GM18520 (cell line): ENCODE data around the gene RBM22.
"Not testable (repeated sequence)": the region's sequence is repeated elsewhere in the genome, so short reads cannot be mapped to it uniquely, and the experiment has no call there.

ENCODE experiments used
- ATAC-seq: cut with Tn5 transposase; IDR thresholded peaks from one replicate; pipeline ENCODE4 v1.9.1; 2021; ENCODE audit not compliant: unreplicated experiment

The RBM22 gene

DNA sequence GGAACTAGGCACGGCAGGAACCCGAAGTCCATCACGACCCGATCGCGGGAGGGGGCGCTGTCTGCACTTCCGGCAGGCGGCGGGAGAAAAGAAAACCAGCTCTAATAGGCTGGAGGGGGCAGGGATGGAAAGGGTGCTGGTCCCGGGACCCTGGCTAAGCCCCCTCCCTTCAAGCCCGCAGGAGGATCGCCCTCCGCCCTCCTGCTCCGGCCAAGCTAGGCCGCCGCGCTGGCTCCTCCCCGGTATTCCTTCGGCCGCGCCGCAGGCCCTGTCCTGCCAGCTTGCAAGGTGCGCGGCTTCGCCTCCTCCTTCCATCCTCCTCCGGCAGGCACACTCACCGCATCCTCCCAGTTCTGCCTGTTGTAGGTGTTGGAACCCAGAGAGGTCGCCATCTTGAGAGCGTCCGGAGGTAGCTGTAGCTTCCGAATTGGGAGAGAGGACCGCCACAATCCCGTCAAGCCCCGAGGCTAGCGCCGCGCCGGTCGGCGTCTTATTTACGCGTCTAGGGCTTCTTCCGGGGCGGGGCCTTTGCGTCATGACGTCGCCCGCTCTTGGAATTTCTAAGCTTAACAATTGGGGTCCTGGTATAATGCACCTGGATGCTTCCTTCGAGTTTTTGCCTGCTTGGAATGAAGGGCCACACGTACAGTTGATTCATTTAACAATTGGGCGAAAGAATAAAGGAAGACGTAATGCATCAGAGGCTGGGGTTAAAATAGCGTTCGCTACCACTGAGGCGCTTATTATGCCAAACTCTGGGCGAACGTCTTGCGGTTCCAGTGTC lies at the start of gene RBM22:
TSS of gene RBM22 (minus strand) at position 469 of the 784 bp plus-strand sequence. CDS start at position 392, 77 bp downstream.
- peak; percentile 88 for ATAC-seq

DNA sequence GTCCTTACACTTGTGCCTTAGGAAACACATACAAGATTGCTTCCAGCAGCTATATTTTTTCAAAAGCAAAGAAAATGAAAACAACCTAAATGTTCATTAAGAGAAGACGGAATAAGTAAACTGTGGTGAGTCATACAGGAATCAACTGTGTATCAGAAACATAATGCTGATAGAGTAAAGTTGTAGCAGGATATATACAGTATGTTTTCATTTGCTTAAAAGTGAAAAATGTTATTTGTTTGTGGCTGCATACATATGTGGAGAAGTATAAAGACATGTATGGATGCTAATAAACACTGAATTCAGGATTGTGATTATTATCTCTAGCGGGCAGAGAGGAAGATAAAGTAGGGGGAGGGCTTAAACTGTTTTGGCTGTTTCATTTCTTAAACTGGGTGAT lies 49.6 kb upstream of the RBM22 start:
- no peak for ATAC-seq

GRCh38 chr5:150743142-150743488 lies 42.3 kb upstream of the RBM22 start:
- not testable (repeated sequence) for ATAC-seq

- not testable (repeated sequence) for ATAC-seq
These were observed 41.7 kb upstream of the RBM22 start for GRCh38 chr5:150742455-150743141.

DNA sequence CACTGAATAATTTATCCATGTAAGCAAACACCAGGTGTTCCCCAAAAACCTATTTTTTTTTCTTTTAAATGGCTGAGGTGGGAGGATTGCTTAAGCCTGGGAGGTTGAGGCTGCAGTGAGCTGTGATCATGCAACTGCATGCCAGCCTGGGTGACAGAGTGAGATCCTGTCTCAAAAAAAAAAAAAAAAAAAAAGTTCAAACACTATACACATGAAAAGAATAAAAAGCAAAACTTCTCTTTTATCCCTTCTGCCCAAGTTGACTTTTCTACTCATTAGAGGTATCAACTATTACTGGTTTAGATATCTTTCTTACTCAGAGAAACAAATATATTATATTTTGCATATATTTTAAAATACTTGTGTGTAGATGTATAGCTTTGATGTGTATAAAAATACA lies 40.1 kb upstream of the RBM22 start:
- no peak for ATAC-seq

- no peak for ATAC-seq
These were observed 38.0 kb upstream of the RBM22 start for GRCh38 chr5:150738862-150739261.

DNA sequence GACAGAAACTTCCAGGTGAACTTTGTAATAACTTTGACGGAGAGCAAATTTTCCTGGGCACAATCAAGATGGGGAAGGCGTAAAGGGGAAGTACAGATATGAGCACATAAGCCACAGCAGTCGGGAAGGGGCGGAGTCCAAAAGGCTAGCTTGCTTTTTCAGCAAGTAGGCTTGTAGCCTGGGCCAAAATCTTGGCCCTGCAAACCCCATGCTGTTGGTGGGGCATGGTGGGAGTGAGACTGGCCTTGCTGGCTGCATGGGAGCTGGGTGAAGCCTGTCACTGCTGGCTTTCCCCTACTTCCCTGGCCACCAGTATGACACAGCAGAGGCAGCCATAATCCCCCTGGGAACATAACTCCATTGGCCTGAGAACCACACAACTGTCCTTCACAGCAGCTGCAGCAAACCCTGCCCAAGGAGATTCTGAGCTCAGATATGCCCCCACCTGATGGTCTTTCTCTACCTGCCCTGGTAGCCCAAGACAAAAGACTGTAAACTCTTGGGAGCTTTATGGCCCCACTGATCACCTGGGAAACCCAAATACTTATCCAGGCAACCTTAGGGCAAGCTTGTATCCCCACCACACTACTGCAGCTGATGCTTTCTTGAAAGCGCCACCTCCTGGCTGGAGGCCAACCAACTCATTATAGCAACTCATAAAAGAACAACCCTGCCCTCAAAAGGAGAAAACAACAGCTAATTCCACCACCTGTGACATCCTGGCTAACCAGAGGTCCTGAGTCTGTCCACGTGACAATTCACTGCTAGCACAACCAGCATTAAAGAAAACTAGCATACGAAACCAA lies 33.9 kb upstream of the RBM22 start:
- ATAC-seq: no peak

DNA sequence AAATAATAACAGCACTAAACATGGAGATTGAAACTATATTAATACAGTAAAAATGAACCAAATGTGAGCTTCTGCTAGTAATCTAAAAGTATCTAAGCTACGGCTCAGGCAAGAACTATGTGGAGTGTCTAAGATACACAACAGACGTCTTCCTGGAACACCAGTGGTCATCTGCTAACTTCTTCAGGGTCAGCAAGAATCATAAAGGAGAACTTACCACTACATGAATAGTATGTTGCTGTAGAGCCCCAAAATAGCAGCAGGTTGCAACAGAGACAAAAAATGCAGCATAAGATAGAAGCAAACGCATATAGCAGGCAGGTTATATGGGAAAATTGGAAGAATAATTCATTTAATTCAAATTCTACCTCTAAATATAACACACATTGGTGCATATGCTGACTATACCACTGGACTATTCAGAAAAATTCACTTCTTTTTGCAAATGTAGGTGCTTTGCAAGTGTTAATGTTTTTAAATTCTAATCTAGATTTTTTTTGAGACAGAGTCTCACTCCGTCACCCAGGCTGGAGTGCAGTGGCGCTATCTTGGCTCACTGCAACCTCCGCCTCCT lies 30.9 kb upstream of the RBM22 start:
- no peak for ATAC-seq

DNA sequence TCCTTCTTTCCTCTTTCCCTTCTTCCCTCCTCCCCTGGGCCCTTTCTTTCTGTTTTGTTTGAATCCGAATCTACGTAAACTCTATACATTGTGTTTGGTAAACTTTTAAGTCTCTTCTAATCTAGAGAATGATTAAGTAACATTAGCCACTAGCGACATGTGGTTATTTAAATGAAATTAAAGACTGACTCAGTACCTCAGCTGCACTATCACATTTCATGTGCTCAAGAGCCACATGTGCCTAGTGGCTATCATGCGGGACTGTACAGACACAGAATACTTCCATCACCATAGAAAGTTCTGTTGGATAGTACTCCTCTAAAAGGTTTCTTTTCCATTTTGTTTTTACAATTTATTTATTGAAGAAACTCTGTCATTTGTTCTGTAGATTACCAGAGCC lies 29.0 kb upstream of the RBM22 start:
- no peak for ATAC-seq

GRCh38 chr5:150723845-150724244 lies 23.0 kb upstream of the RBM22 start:
- ATAC-seq: no peak

GRCh38 chr5:150710165-150710564 lies 9.3 kb upstream of the RBM22 start:
- ATAC-seq: no peak

- no peak for ATAC-seq
These were observed 6.0 kb upstream of the RBM22 start for GRCh38 chr5:150706776-150707390.

DNA sequence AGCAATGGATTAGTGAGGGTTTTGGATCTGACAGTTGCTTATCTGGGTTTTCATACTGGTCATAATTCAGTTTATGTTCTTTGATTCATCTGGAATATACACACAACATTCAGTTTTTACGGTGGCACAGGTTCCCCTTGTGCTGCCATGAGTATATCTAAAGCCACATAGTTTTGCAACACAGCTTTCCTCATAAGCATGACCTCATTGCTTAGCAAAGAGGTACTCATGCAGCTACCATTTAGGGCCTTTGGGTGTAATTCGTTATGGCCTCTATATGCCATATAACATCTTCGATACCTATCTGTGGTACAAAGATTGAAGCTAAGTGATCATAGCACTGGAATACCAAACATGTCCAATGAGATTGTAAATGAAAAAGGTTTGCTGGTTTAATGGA lies 2.9 kb upstream of the RBM22 start:
- ATAC-seq: no peak

- ATAC-seq: no peak
These were observed 642 bp downstream of the RBM22 start for GRCh38 chr5:150700246-150700593.

GRCh38 chr5:150694612-150695011 lies 6.2 kb downstream of the RBM22 start:
- no peak for ATAC-seq

DNA sequence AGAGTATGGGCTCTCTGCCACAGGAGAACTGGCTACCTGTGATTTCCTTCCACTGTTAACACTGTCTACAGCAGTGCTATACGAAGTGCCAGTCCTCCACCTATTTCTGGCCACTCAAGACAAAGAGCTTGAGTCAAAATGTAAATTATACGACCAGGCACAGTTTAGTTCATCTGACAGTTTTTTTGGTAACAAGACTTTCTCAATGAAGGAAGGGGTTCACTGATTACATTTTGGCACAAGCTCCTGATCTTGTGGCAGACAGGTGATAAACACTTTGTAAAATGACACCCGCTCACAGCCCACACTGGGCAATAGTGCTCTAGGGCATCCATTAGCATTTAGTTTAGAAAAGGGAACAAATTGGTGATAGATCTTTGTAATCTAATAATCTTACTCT lies 8.6 kb downstream of the RBM22 start:
- ATAC-seq: no peak

GRCh38 chr5:150690760-150691159 lies 10.1 kb downstream of the RBM22 start:
- ATAC-seq: no peak

DNA sequence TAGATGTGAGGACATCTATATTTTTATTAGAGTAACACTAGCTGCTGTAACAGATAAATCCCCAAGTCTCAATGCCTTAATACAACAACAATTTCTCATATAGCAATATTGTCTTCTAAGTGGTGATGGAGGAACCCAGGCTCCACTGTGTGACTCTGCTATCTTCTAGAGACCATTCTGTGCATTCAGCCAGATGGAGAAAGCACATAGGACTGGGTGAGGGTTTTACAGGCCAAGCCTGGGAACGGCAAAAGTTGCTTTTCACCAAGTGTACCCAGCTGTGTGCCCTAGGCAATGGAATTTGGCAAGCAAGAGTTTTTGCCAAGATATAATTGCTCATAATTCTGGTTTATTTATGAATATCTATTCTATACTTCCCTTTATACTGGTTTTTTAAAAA lies 11.7 kb downstream of the RBM22 start:
- ATAC-seq: no peak

- ATAC-seq: no peak
These were observed 24.3 kb downstream of the RBM22 start for GRCh38 chr5:150676578-150676977.

GRCh38 chr5:150675069-150675468 lies 25.8 kb downstream of the RBM22 start:
- ATAC-seq: no peak

DNA sequence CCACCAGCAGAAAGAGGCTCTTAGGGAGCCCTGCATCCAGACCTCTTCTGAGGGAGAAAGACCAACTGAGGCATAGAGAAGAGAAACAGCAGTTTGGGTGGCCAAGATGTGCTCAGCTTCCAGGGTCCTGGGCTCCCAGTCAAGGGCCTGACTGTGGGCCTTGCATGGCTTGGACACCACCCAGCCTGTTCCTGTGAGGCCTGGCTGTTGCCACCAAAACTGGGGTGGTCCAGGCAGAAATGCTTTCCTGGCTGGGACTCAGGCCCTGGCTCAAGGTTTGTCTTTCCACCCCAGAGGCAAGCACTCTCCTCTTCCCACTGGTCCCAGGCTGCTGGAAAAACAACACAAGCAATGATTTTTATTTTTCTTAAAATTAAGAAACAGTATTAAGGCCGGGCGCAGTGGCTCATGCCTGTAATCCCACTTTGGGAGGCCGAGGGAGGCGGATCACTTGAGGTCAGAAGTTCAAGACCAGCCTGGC lies 26.5 kb downstream of the RBM22 start:
- no peak for ATAC-seq
